Measurements from ENCODE around the gene ATG2A.

The ATG2A gene

DNA sequence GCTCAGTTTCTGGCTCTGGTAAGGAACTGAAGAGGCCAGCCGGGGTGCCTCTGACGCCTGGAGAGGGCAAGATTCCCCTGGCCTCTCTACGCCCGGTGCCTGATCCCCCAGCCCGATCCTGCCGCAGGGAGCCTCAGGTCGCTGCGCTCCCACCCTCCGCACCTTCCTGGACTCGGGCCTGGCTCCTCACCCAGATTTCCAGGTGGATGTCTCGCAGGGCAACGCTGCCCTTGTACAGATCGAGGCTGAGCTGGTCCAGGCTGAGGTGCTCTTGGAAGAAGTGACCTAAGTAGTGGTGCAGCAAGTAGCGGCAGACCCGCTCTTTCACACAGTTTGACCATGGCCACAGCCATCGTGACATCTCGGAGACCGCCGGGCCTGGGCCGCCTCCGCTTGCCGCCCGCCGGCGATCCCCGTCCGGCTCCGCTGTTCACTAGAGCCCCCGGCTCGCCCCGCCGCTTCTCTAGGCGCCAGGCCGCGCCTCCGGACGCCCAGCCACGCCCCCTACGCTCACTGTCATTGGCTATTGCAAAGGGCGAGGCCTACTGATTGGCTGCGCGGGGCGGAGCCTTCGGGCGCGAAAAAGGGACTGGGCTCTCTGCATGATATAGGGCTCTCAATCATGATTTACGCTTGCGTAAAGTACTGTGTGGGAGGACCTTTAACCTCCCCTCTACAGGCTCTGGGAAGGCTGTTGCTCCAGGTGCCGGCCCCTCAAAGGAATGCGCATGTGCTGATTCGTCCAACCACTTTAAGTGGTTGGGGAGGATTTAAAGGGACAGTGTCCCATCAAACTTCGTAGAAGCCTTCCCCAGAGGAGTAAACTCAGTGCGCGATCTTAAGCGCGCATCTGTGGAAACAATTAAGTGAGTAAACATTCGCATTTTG lies at the start of gene ATG2A:
TSS of gene ATG2A (minus strand) at position 435 of the 888 bp plus-strand sequence. CDS start at position 361, 74 bp downstream.
- peak within 1 kb of the TSS; percentile 91 for H3K9ac ChIP-seq (ENCODE audit: low read depth, low read length)
- no peaks in the 10 kb centered on the region for H3K4me1 ChIP-seq (ENCODE audit: insufficient read depth, low read length)
- H3K9me3 ChIP-seq (ENCODE audit: control insufficient read depth, insufficient read depth, low read length): no peaks in the 10 kb centered on the region
- H3K36me3 ChIP-seq (ENCODE audit: insufficient read depth, low read length): no peaks in the 10 kb centered on the region

DNA sequence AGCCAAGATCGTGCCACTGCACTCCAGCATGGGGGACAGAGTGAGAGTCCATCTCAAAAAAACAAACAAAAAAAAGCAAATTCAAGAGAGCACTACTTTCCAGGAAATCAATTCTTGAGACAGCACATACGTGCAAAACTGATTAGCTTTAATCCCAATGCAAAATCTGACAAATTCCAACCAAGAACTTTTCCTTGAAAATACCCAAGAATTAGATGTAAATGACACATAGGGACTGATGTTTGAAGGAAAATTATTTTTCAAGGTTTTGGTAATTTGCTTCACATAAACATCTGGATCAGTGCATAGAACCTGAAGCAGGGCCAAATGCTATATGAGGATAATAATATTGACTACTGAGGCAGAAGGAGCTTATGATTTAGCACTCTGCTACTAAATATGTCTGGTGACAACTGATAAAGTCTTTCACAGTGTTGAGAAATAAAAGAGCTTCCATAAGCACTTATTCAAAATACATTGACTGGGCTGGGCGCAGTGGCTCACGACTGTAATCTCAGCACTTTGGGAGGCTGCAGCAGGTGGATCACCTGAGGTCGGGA lies 46.1 kb upstream of the ATG2A start:
- Histone ChIP-seq H3K9me3 (ENCODE audit: control insufficient read depth, insufficient read depth, low read length) (no peaks in the 10 kb centered on the region), H3K4me1 (ENCODE audit: insufficient read depth, low read length) (no peaks in the 10 kb centered on the region)

DNA sequence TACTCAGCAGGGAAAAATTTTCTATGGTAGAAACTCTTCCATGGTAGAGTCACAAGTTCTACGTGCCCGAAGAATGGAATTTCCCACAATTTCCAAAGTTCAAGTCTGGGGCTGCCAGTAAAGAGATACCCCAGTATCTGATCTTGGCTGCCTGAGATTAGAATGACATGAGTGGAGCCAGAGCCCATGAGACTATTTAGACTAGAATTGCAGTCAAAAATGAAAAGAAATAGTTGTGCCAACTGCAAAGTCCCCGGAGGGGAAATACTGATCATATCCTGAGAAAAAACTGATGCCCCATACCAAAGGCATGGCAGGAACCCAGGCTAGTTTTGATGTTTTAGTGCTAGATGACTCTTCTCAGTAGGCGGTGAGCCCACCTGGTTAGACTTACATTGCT lies 43.7 kb upstream of the ATG2A start:
- no peaks in the 10 kb centered on the region for H3K4me1 ChIP-seq (ENCODE audit: insufficient read depth, low read length)
- H3K9ac ChIP-seq (ENCODE audit: low read depth, low read length): no peak overlapping the region
- H3K9me3 ChIP-seq (ENCODE audit: control insufficient read depth, insufficient read depth, low read length): no peaks in the 10 kb centered on the region
- H3K36me3 ChIP-seq (ENCODE audit: insufficient read depth, low read length): no peaks in the 10 kb centered on the region

More for the DNA sequence above, 46.1 kb upstream of the ATG2A start:
- Histone ChIP-seq H3K9ac (ENCODE audit: low read depth, low read length) (no peak overlapping the region), H3K36me3 (ENCODE audit: insufficient read depth, low read length) (no peaks in the 10 kb centered on the region)

DNA sequence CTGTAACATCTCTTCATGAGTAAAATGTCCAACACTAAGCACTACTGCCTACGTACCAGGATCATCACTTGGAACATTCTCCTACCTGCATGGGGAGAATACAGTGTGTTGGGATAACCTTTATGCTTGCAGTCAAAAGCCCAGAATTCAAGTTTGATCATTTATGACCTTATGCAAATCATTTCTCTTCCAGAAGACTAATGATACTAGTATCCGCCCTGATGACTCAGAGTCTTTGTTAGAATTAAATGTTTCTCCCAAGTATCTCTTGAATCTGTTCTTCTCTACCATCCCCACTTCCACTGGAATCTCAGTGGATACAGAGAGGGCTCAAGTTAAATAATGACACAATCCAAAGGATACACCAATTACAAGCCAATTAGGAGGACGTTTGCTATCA lies 42.5 kb upstream of the ATG2A start:
- Histone ChIP-seq H3K9ac (ENCODE audit: low read depth, low read length) (no peak overlapping the region), H3K9me3 (ENCODE audit: control insufficient read depth, insufficient read depth, low read length) (no peaks in the 10 kb centered on the region), H3K4me1 (ENCODE audit: insufficient read depth, low read length) (no peaks in the 10 kb centered on the region), H3K36me3 (ENCODE audit: insufficient read depth, low read length) (no peaks in the 10 kb centered on the region)

DNA sequence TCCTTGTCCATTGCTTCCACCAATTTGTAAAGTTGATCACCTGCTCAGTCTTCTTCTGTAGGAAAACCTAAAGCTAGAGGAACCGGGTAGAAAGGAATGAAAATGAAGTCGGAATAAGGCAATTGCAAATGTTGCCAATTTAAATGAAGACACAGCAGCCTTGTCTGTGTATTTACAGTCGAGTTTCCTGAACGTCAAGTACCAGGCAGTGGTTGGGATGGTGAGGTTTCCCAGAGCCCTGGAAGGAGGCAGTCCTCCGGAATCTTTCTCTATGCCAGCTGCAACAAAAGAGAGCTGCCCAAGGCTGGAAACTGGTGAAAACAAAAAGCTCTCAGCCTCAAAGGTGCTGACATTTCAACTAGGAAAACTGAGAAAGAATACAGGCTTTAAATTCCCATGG lies 37.2 kb upstream of the ATG2A start:
- Histone ChIP-seq H3K4me1 (ENCODE audit: insufficient read depth, low read length) (no peaks in the 10 kb centered on the region), H3K36me3 (ENCODE audit: insufficient read depth, low read length) (no peaks in the 10 kb centered on the region), H3K9ac (ENCODE audit: low read depth, low read length) (no peak overlapping the region), H3K9me3 (ENCODE audit: control insufficient read depth, insufficient read depth, low read length) (no peaks in the 10 kb centered on the region)

DNA sequence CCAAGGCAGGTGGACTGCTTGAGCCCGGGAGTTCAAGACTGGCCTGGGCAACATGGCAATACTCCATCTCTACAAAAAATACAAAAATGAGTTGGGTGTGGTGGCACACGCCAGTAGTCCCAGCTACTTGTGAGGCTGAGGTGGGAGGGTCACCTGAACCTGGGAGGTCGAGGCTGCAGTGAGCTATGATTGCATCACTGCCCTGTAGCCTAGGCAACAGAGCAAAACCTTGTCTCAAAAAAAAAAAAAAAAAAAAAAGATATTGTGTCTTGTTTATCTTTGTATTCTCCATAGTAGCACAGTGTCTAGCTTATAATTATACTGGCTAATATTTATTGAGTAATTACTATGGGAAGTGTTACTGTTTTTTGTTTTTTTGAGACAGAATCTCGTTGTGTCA lies 34.5 kb upstream of the ATG2A start:
- no peaks in the 10 kb centered on the region for H3K36me3 ChIP-seq (ENCODE audit: insufficient read depth, low read length)
- H3K9ac ChIP-seq (ENCODE audit: low read depth, low read length): no peak overlapping the region
- no peaks in the 10 kb centered on the region for H3K9me3 ChIP-seq (ENCODE audit: control insufficient read depth, insufficient read depth, low read length)
- H3K4me1 ChIP-seq (ENCODE audit: insufficient read depth, low read length): no peaks in the 10 kb centered on the region

DNA sequence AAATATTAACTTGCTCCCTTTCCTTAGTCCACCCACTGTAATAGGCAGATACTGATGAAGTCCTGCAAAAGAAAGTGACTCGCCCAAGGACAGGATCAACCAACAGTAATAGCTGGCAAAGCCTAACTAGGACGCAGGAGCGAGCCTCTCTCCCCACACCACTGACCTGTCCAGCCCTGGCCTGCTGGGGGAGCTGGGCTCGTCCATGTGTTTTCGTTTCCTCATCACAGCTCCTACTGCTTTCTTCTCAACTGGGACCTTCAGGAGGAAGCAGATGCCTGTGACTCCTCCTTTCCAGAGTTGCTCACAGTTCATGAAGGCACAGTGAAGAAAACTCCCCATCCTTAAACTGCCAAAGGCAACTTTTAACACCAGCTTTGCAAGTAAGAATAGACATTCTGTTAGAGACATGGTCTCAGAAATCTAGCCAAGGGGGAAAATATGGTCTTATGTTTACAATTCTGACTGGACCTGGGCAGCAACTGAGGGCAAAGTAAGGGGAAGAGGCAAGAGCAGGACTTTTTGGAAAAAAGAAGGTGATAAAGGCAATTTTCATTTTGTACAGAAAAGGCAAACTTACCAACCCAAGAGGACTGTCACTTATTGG lies 30.3 kb upstream of the ATG2A start:
- H3K4me1 ChIP-seq (ENCODE audit: insufficient read depth, low read length): no peaks in the 10 kb centered on the region
- no peak overlapping the region for H3K9ac ChIP-seq (ENCODE audit: low read depth, low read length)
- no peaks in the 10 kb centered on the region for H3K9me3 ChIP-seq (ENCODE audit: control insufficient read depth, insufficient read depth, low read length)
- H3K36me3 ChIP-seq (ENCODE audit: insufficient read depth, low read length): no peaks in the 10 kb centered on the region

DNA sequence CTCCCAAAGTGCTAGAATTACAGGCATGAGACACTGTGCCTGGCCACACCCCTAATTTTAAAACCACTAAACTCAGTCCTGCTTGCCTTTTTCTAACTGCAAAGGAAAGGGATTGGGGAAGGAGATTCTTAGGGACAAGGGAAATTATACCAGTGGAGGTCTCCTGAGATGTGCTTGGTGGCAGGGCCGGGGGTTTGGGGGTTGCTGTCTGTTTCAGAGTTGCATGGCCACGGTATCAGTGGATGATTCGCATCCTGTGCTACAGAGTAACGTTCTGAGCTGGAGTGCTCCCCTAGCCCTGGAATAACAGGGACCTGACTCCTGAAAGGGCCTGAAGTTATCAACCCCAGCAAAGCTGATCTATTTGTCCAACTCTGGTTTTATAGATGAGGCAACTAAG lies 19.5 kb upstream of the ATG2A start:
- Histone ChIP-seq H3K36me3 (ENCODE audit: insufficient read depth, low read length) (no peaks in the 10 kb centered on the region), H3K9ac (ENCODE audit: low read depth, low read length) (no peak overlapping the region), H3K9me3 (ENCODE audit: control insufficient read depth, insufficient read depth, low read length) (no peaks in the 10 kb centered on the region), H3K4me1 (ENCODE audit: insufficient read depth, low read length) (peaks cover 7% of the 10 kb centered on the region)

DNA sequence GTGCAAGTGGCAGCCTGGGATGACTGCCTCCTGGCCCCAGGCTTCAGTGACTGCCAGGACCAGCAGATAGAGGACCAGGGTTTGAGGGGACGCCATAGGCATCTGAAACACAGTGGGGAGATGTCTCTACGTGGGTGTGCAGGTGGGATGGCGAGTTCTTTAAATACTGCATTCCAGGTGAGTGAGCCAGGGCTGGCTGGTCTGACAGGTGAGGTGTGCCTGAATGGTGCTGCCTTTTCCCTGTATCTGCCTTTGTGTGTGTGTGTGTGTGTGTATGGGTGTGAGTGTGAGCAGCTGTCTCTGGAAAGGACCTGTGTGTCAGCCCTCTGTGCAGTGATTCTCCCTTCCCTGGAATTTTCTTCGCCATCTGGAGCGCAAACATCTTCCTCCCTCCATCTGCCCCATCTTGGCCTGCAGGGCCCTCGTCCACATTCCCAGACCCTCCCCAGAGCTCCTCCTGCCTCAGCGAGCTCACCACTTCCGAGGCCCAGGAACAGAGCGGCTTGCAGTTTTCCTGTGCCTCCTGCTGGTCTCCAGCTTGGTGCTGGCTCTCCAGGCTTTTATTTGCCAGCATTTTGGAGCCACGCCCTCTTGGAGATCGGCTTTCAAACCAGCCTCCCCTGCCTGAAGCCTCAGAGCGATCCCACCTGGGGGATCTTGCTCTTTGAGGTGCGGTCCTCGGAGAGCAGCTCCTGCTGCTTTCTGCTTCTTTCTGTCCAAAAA lies 18.5 kb upstream of the ATG2A start, which contains the start of gene GPHA2:
TSS of gene GPHA2 (minus strand) at position 535 of the 723 bp plus-strand sequence. CDS start at position 102, 433 bp downstream.
- no peaks in the 10 kb centered on the region for H3K36me3 ChIP-seq (ENCODE audit: insufficient read depth, low read length)
- H3K9ac ChIP-seq (ENCODE audit: low read depth, low read length): no peak within 1 kb of the TSS
- H3K4me1 ChIP-seq (ENCODE audit: insufficient read depth, low read length): peaks cover 7% of the 10 kb centered on the region
- no peaks in the 10 kb centered on the region for H3K9me3 ChIP-seq (ENCODE audit: control insufficient read depth, insufficient read depth, low read length)

DNA sequence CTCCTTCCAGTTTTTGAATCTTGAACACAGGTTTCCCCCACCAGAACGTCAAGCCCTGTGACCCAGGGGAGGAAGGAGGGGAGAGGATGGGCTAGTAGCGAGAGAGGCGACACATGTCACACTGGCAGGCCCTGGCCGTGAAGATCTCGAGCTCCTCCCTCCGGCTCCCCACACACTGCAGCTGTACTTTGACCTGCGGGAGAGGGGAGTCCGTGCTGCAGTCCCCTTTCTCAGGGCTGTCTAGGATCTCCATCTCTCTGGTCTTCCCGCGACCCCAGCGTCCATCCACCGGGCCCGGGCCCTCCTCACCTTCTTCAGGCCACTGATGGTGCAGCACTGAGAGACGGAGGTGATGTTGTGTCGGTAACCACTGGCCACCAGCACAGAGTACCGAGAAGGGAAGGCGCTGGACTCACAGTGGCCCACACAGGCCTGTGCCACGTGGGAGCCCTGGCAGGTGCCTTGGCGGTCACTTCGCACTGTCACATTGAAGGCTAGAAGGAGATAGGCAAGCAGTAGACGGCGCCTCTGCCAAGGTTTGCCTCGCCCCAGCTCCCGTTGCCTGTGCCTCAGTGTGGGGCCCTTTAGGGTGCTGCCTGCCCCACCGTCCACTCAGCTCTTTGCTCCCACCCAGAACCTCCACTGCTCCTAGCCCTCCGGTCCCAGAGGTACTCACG lies 17.8 kb upstream of the ATG2A start:
- Histone ChIP-seq H3K4me1 (ENCODE audit: insufficient read depth, low read length) (peaks cover 7% of the 10 kb centered on the region), H3K36me3 (ENCODE audit: insufficient read depth, low read length) (no peaks in the 10 kb centered on the region), H3K9me3 (ENCODE audit: control insufficient read depth, insufficient read depth, low read length) (no peaks in the 10 kb centered on the region), H3K9ac (ENCODE audit: low read depth, low read length) (no peak overlapping the region)

DNA sequence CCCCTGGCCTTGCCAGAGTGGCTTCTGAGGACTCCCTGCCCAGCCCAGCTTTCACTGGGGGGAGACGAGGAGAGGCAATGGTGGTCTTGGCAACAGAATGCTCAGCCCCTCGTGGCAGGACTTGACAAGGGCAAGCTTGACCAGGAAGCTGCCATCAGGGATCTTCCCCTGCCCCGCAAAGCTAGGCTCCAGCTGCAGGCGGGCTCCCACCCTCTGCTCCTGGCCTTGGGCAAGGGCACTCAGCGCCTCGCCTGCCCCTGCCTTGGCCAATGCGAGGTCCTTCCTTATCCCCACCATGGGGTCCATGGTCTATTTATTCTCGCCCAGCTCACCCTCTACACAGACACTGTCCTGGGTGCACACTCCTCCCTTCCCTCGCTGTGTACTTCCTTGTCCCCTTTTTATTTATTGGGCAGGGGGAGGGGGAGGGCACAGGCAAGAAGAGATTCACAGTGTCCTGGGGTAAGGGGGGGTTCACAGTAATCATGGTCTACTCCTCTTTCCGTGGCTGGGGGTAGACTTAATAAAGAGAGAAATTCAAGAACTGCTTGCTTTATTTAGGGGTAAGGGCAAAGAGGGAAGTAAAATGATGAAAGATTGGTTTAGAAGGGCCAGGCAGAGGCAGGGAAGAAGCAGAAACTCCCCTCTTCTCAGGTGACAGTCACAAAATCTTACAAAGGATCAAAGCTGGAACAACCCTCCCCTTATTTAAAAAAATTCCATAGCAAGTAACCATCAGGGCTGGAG lies 17.1 kb upstream of the ATG2A start:
- peaks cover 7% of the 10 kb centered on the region for H3K4me1 ChIP-seq (ENCODE audit: insufficient read depth, low read length)
- no peaks in the 10 kb centered on the region for H3K36me3 ChIP-seq (ENCODE audit: insufficient read depth, low read length)
- no peak overlapping the region for H3K9ac ChIP-seq (ENCODE audit: low read depth, low read length)
- H3K9me3 ChIP-seq (ENCODE audit: control insufficient read depth, insufficient read depth, low read length): no peaks in the 10 kb centered on the region

DNA sequence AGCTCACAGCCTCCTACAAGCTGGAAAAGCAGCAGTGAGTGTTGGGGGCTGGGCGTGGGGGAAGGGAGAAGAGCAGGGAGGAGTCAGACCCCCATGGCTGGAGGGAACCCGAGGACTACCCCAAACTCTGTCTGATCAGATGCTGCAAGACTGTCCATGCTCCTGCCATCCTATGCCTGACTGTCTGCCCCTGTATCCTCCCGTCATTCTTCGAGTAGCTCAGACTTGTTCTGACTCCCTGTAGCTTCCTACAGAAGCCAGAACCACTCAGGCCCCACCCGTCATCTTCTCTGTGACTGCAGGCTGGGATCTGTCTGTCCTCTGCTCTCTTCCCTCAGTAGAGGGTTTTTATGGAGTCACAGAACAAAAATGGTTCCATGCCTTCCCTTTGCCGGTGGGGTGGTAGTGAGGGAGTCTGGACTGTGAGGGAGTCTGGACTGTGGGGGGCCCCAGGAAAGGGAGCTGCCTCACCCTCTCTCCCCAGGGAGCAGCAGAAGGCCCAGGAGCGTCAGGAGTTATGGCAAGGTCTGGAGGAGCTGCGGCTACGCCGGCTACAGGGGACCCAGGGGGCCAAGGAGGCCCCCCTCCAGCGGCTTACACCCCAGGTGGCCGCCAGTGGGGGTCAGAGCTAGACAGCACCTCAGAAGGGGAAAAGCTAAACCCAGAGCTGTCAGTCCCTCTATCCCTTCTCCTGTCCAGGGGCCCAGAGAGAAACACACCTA lies 16.4 kb upstream of the ATG2A start:
- H3K4me1 ChIP-seq (ENCODE audit: insufficient read depth, low read length): peaks cover 7% of the 10 kb centered on the region
- no peaks in the 10 kb centered on the region for H3K36me3 ChIP-seq (ENCODE audit: insufficient read depth, low read length)
- no peak overlapping the region for H3K9ac ChIP-seq (ENCODE audit: low read depth, low read length)
- no peaks in the 10 kb centered on the region for H3K9me3 ChIP-seq (ENCODE audit: control insufficient read depth, insufficient read depth, low read length)

DNA sequence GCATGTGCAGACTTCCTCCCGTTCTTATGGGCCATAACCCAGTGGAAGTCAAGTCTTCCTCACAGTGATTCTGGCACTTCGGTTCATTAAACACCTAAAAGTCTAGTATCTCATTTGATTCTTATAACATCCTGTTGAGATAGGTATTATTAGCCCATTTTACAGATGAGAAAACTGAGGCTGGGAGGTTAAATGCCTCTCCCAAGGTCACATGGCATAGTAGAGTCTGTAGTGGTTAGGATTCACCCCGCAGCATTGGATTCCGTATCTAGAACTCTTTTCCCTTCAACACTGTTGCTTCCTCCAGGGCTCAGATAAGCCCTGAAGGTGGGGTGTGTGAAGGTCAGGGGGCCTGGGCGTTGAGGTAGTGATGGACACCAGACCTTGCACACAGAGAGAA lies 15.3 kb upstream of the ATG2A start:
- Histone ChIP-seq H3K9ac (ENCODE audit: low read depth, low read length) (no peak overlapping the region), H3K4me1 (ENCODE audit: insufficient read depth, low read length) (peaks cover 7% of the 10 kb centered on the region), H3K36me3 (ENCODE audit: insufficient read depth, low read length) (no peaks in the 10 kb centered on the region), H3K9me3 (ENCODE audit: control insufficient read depth, insufficient read depth, low read length) (no peaks in the 10 kb centered on the region)
